Urinary bladder (tissue), 4 donors: ENCODE measurements around the gene ST6GALNAC1. TPM values are rescaled to one million over a fixed set of nuclear protein-coding genes. Genes with fewer than 3 reads are reported as not detected.

ENCODE experiments used
- DNase-seq: peaks from one replicate; pipeline ENCODE4 v3.0.0-alpha.2; 2015; ENCODE audit errors: extremely low spot score
- H3K27ac ChIP-seq: one replicate; pipeline ENCODE4 v1.5.1; 2013; ENCODE audit warnings: low read depth, mild to moderate bottlenecking, moderate library complexity
- H3K36me3 ChIP-seq: one replicate; pipeline ENCODE4 v1.6.1; 2013; ENCODE audit warnings: mild to moderate bottlenecking, moderate library complexity; ENCODE audit not compliant: insufficient read depth
- H3K4me1 ChIP-seq: one replicate; pipeline ENCODE4 v1.6.1; 2013; ENCODE audit warnings: mild to moderate bottlenecking, moderate library complexity; ENCODE audit not compliant: insufficient read depth
- H3K4me3 ChIP-seq: one replicate; pipeline ENCODE4 v1.5.1; 2013; ENCODE audit warnings: low read depth, low read length
- WGBS: extraction: QIAGEN DNeasy Blood & Tissue Kit; methylation state at CpG from one replicate; pipeline ENCODE4 v1.1.7; 2013; 5-methylcytosine and 5-hydroxymethylcytosine counted together
- polyA plus RNA-seq: library from polyadenylated mRNA; stranded (reverse); fragments of 200-250 nt; gene quantifications from one replicate; pipeline ENCODE4 v1.2.3, GENCODE V29; 2013
- total RNA-seq: library from RNA; depleted of rRNA; stranded (reverse); fragments of >200 nt; gene quantifications from one replicate; pipeline ENCODE4 v1.2.3, GENCODE V29; 2014
- donor health status: healthy with polysubstance abuse.
- donor health status: healthy.

The ST6GALNAC1 gene
- total and polyA plus RNA-seq, 2 donors = 0.42 to 4.2 TPM

DNA sequence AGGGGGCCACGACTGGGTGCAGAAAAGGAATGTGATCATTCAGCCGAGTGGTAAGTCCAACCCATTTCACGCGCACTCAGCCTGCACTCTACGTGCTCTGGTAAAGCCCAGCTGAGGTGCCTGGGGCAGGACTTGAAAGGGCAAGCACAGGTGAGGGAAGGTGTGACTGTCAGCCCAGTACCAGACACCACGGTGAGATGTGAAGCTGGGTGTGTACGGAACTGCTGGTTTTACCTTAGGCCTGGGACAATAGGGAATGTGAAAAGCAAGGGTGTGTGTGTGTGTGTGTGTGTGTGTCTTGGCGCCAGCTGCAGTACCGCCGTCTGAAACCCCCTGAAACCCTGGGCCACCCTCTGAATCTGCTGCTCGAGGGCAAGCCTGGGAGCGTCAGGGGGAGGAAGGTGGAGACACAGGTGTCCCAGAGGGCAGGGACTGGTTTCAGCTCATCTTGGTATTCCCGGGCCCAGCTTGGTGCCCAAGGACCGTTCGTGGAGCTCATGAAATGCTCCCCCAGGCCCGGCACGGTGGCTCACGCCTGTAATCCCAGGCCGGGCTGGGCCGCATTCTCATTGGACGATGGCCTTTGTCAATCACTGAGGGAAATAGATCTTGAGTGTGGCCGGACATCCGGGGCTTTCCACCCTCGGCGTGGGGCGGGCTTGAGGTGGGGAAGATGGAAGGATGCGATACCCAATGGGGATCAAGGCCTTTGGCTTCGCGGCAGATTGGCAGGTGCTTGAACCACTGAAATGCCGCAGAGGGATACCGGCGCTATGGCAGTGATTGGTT lies 27.8 kb upstream of the ST6GALNAC1 start:
- DNase-seq = peak; percentile 100
- 11% methylated on average over 32 of the region's 32 CpGs for WGBS

DNA sequence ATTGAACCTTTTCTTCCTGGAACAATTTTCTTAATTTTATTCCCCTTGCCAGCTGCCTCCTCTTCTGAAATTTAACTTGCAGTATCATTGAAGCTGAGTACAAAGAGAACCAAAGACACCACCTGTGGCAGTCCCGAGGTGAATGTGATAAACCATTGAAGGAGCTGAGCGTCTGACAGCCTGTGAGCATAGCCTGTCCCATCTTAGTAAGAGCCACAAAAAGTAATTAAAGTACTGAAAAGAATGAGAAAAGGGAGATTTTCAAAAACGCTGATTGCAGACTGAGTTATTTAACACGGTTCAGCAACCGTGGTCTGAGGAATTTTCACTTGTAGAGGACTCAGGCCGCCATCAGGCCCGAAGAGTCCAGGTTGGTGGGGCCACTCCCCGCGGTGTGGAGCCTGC lies 27.2 kb upstream of the ST6GALNAC1 start:
- peak overlapping the region; percentile 82 for H3K27ac ChIP-seq
- no peak for DNase-seq
- no peak overlapping the region for H3K4me3 ChIP-seq
- 50% methylated on average over 9 of the region's 9 CpGs for WGBS
- no peaks in the 10 kb centered on the region for H3K4me1 ChIP-seq
- no peaks in the 10 kb centered on the region for H3K36me3 ChIP-seq

More for the DNA sequence above, 27.8 kb upstream of the ST6GALNAC1 start:
- Histone ChIP-seq H3K4me1 (no peaks in the 10 kb centered on the region), H3K36me3 (no peaks in the 10 kb centered on the region), H3K27ac (peak overlapping the region; percentile 82), H3K4me3 (peak overlapping the region; percentile 56)

DNA sequence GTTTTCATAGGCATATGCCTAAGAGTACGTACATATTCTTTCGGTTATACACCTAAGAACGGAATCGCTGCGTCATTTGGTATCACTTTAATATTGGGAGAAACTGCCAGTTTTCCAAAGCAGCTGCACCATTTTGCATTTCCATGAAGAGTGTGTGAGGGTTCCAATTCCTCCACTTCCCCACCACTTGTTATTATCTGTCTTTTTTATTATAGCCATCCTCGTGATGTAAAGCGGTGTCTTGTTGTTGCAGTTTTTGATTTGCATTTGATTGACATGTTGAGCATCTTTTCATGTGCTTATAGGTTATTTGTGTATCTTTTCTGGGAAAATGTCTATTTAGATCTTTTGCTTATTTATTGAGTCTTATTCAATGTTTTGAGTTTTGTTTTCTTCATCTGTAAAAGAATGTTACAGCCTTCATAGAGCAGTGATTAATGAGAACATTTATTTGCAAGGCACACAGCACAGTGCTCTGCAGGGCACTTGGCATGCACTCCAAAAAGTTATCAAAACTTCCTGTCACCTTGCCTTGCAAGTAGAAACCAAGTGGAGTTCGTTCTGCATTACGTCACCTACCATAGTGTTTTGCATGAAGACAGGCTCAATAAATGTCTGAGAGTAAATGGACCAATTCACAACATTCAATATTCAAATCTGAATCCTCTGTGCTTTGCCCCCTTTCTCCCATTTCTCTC lies 26.6 kb upstream of the ST6GALNAC1 start:
- no peaks in the 10 kb centered on the region for H3K36me3 ChIP-seq
- no peak overlapping the region for H3K27ac ChIP-seq
- WGBS = 89% methylated on average over 9 of the region's 9 CpGs
- no peaks in the 10 kb centered on the region for H3K4me1 ChIP-seq
- H3K4me3 ChIP-seq = no peak overlapping the region
- DNase-seq = no peak

DNA sequence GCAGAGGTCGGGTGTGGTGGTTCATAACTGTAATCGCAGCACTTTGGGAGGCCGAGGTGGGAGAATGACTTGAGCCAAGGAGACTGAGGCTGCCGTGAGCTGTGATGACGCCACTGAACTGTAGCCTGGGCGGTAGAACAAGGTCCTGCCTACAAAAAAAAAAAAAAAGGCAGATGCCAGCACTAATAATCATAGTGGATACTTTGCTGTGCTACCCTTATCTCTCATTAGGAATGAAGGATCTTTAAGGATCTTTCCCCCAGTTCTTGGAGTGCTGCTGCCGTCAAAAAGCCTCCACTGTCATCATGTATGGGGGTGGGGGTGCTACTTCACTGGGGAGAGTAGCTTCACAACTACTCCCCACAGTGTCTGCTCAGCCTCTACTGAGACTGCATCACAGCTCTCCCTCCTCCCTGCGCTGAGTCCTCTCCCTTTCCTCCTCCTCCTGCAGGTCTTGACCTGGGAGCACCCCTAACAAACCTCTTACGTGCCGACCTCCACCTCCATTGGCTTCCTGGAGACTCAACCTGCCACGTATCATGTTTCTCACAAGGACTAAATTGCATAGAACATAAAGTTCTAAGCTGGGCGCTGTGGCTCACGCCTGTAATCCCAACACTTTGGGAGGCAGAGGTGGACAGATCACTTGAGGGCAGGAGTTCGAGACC lies 24.4 kb upstream of the ST6GALNAC1 start:
- Histone ChIP-seq H3K4me3 (no peak overlapping the region), H3K27ac (no peak overlapping the region), H3K36me3 (no peaks in the 10 kb centered on the region), H3K4me1 (no peaks in the 10 kb centered on the region)
- no peak for DNase-seq
- 72% methylated on average over 14 of the region's 14 CpGs for WGBS

DNA sequence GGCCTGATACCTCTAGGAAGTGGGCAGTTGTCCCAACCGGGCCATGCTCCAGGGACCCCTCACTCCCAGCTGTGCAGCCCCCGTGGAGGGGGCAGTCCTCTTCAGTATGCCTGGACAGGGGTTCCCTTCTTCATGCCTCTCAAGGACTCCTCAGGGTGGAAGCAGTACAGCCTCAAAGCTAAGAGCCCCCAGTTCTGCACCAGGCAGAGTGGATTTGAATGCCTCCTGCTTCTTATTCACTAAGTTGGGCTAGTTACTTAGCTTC lies 23.9 kb upstream of the ST6GALNAC1 start:
- no peak for DNase-seq
- H3K27ac ChIP-seq = no peak overlapping the region
- no peaks in the 10 kb centered on the region for H3K4me1 ChIP-seq
- no peaks in the 10 kb centered on the region for H3K36me3 ChIP-seq
- WGBS = 41% methylated on average over 2 of the region's 2 CpGs
- no peak overlapping the region for H3K4me3 ChIP-seq

DNA sequence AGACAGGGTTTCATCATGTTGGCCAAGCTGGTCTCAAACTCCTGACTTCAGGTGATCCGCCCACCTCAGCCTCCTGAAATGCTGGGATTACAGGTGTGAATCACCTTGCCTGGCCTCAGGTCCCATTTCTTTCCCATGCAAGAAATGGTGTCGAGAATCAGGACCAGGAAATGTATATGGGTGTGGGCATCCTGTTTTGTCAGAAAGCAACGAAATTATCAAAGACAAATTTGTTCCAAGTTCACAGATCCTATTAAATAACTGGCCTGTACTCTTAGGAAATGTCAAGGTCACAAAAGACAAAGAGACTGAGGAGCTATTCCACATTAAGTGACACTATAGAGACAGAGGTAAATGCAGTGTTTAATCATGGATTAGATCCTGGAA lies 17.1 kb upstream of the ST6GALNAC1 start:
- peaks cover 2% of the 10 kb centered on the region for H3K4me1 ChIP-seq
- H3K36me3 ChIP-seq = no peaks in the 10 kb centered on the region
- H3K27ac ChIP-seq = no peak overlapping the region
- no peak for DNase-seq
- H3K4me3 ChIP-seq = no peak overlapping the region
- 73% methylated on average over 3 of the region's 3 CpGs for WGBS

DNA sequence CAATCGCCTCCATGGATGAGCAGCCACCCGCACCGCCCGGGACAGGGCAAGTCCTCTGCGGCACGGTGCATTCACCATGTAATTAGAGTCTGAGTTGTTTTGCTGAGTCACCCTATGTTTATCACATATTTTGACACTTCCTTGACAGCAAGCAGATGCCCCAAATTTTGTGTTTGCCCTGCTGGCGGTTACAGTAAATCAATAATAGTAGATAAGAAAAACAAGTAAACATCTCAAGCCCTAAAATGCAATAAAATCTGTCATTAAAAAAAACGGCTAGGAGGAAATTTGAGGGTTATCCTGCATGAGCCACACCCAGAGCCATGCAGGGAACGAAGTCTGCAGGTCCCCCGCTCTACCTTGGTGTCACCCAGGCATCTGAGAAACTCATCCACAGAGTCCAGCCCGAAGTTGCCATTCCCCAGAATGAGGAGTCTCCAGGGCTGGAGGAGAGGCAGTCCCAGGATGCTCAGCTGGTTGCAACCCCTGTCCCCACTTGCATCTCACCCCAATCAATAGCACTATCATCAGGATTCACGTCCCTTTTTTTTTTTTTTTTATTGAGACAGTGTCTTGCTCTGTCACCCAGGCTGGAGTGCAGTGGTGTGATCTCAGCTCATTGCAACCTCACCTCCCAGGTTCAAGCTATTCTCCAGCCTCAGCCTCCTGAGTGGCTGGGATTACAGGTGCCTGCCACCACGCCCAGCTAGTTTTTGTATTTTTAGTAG lies 16.5 kb upstream of the ST6GALNAC1 start:
- 28% methylated on average over 13 of the region's 13 CpGs for WGBS
- Histone ChIP-seq H3K27ac (no peak overlapping the region), H3K36me3 (no peaks in the 10 kb centered on the region), H3K4me1 (peaks cover 2% of the 10 kb centered on the region), H3K4me3 (no peak overlapping the region)
- DNase-seq = no peak

DNA sequence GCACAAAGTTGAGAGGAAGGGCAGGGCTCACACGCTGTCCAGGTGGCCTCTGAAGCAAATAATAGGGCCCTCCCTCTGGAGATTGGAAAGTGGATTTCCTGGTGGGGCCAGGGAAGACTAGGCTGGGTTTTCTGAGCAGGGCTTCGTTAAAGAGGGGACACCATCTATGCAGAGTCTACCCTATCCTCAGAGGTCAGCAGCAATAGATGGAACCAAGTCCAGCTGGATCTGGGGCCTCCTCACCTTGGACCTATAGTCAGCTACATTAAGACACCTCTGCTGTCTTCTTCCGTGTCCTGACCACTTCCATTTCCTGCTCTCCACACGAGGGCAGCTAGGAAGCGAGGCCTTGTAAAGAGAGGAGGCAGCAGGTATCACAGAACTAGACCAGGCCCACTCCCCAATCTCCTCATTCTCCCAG lies 14.7 kb upstream of the ST6GALNAC1 start:
- DNase-seq = no peak
- WGBS = 72% methylated on average over 5 of the region's 5 CpGs
- H3K4me1 ChIP-seq = peaks cover 2% of the 10 kb centered on the region
- H3K36me3 ChIP-seq = no peaks in the 10 kb centered on the region
- no peak overlapping the region for H3K4me3 ChIP-seq
- no peak overlapping the region for H3K27ac ChIP-seq

DNA sequence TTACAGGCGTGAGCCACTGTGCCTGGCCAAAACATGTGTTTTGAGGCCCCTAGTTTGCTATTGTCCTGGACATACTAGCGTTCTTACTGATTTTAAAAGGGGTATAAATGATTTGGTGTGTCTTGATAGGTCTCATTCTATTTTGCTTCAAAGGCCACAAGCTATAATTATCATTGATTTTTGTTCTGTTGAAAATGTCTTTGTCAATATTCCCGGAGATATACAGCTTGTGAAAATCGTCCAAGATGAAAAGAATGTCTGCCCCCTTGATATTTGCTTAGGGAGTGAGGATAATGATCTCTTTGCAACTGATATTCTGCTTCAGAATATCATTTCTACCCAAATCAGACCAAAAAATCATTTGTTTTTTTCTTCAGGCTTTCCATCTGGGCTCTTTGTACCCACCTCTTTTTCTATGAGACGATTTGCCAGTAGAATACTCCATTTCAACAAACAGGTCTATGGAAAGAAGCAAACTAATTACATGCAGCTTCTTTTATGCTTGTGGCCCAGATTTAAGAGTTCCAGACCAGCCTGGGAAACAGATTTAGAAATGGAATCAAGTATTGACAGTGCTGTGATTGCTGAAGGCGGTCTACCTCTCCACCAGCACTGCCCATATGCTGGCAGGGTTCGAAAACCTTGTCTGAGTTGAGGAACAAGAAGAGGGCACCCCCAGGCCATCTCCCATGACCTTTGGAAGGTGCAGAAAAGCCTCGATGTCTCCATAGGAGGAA lies 14.1 kb upstream of the ST6GALNAC1 start:
- 88% methylated on average over 8 of the region's 8 CpGs for WGBS

DNA sequence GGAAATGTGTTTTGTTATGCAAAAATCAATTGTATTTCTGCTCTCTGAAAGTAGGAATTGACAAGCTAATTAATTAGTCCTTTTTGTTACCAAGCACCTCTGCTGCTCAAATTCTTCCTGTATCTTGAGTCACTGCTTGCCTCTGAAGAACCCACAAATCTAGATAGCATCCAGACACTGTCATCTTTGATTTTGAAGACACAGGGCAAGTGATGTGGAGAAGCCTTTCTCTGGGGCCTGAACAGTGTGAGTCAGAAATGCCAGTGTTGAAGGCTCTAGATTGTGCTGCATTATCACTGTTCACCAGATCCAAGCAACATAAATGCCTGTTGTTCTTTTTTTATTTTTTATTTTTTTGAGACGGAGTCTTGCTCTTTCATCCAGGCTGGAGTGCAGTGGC lies 10.9 kb upstream of the ST6GALNAC1 start:
- H3K36me3 ChIP-seq = no peaks in the 10 kb centered on the region
- 92% methylated on average over 1 of the region's 1 CpG for WGBS
- DNase-seq = no peak
- H3K4me3 ChIP-seq = no peak overlapping the region
- H3K4me1 ChIP-seq = no peaks in the 10 kb centered on the region
- H3K27ac ChIP-seq = no peak overlapping the region

More for the DNA sequence above, 14.1 kb upstream of the ST6GALNAC1 start:
- Histone ChIP-seq H3K4me3 (no peak overlapping the region), H3K36me3 (no peaks in the 10 kb centered on the region), H3K27ac (no peak overlapping the region), H3K4me1 (peaks cover 2% of the 10 kb centered on the region)
- no peak for DNase-seq

DNA sequence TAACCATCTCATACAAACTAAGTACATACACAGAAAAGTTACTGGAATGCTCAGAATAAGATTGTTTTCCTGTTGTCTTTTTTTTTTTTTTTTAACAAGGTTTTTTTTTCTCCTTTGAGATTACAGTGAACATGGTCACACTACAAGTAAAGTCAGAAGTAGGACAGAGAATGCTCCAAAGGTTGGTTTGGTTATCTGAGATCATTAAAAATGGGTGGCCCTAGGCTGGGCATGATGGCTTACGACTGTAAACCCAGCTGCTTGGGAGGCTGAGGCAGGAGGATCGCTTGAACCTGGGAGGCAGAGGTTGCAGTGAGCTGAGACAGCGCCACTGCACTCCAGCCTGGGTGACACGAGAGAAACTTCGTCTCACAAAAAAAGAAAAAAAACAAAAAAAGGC lies 6.9 kb upstream of the ST6GALNAC1 start:
- no peaks in the 10 kb centered on the region for H3K36me3 ChIP-seq
- no peaks in the 10 kb centered on the region for H3K4me1 ChIP-seq
- no peak for DNase-seq
- H3K27ac ChIP-seq = no peak overlapping the region
- no peak overlapping the region for H3K4me3 ChIP-seq
- 92% methylated on average over 5 of the region's 5 CpGs for WGBS

DNA sequence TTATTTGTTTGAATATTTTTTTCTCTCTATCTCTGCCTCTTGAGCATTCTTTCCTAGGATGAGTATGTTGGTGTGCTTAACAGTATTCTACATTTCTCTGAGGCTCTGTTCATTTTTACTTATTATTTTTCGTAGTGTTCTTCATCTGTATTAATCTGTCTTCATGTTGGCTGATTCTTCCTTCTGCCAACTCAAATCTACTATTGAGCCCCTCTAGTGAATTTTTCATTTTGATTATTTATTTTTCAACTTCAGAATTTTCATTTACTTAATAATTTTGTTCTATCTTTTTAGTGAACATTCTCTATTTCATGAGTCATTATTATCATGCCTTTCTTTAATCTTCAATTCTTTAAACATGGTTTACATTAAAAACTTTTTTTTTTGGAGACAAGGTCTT lies 3.2 kb upstream of the ST6GALNAC1 start:
- DNase-seq = no peak
- Histone ChIP-seq H3K27ac (no peak overlapping the region), H3K36me3 (no peaks in the 10 kb centered on the region), H3K4me3 (no peak overlapping the region), H3K4me1 (no peaks in the 10 kb centered on the region)
- 89% methylated on average over 1 of the region's 1 CpG for WGBS

DNA sequence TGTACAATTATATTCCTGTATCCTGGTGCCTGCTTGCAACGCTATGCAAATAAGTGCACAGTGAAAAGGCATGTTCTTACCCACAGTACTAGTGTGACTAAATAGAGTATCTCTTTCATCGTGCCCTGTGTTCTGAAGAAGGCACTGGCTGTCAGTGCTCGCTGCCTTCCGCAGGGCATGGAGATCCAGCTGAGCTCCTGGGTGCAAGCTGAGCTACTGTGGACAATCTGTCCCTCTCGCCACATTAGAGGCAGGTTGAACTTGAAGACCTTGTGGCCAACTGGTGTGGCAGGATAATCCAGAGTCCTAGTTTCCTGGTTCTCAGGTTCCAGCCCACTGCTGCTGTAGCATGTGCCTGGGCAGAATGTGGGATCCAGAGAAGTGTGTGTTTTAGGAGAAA lies 1.9 kb upstream of the ST6GALNAC1 start:
- Histone ChIP-seq H3K4me1 (no peaks in the 10 kb centered on the region), H3K4me3 (no peak overlapping the region), H3K27ac (no peak overlapping the region), H3K36me3 (no peaks in the 10 kb centered on the region)
- no peak for DNase-seq
- WGBS = 76% methylated on average over 5 of the region's 5 CpGs
